ENCODE results near the gene EEIG1.

The EEIG1 gene

DNA sequence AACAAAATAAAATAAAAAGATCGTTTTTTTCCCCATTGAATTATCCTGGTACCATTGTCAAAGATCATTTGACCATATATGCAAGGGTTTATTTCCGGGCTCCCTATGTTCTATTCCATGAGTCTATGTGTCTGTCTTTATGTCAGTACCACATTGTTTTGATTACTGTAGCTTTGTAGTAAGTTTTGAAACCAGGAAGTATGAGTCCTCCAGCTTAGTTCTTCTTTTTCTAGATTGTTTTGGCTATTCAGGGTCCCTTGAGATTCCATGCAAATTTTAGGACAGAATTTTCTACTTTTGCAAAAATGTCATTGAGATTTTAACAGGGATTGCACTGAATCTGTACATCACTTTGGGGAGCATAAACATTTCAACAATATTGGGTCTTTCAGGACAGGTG, 18.7 kb upstream of the EEIG1 start:
- no peak for DNase-seq

DNA sequence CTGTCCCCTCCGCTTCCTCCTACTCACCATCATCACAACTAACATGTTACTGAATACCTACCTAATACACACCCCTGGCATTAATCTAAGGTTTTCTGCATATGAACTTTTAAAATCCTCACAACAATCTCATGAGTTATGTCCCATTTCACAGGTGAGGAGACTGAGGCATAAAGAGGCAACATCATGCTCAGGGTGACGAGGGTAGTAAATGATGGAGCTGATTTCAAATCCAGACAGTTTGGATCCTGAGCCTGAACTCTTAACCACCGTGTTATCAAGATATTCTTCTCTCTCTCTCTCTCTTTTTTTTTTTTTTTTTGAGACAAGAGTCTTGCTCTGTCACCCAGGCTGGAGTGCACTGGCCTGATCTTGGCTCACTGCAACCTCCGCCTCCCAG, 12.9 kb upstream of the EEIG1 start:
- no peak for DNase-seq

DNA sequence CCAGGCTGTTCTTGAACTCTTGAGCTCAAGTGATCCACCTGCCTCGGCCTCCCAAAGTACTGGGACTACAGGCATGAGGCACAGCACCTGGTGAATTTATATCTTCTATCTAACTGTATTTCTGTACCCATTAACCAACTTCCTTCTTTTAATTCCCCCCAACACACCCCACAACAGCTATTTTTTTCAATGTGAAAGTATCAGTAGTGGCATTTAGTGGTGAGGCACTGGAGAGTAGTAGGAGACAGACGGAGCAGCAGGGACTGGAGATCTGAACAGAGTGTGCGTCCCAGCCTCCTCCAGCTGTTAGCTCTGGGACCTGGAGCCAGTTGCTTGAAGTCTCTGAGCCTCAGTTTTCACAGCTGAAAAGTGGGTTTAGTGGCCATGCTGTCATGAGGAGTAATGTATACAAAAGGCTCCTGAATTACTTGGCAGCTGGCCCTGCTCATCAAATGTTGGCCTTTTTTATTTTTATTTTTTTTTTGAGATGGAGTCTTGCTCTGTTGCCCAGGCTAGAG, 11.0 kb upstream of the EEIG1 start:
- DNase-seq: no peak

DNA sequence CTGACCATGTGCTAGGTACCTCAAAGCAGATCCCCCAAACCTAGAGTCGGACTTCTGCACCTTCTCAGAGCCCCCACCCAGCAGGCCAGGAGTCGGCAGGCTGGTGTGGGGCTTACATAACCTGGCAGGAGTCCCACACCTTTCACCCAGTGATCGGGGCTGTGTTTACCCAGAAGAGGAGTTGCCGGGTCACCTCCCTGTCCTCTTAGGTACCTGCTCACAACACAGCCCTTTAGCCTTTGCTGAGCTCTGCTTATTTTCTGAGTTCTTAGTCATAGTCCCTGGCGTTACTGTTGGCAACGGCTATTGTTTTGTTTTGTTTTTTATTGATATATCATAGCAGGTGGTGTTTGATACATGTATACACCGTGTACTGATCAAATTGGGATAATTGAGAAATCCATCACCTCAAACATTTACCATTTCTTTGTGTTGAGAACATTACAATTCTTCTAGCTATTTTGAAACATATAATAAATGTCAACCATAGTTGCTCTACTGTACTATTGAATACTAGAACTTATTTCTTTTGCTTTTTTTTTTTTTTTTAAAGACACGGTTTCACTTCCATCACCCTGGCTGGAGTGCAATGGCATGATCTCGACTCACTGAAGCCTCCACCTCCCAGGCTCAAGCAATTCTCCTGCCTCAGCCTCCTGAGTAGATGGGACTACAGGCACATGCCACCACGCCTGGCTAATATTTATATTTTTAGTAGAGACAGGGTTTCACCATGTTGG, 10.4 kb upstream of the EEIG1 start:
- DNase-seq: no peak

DNA sequence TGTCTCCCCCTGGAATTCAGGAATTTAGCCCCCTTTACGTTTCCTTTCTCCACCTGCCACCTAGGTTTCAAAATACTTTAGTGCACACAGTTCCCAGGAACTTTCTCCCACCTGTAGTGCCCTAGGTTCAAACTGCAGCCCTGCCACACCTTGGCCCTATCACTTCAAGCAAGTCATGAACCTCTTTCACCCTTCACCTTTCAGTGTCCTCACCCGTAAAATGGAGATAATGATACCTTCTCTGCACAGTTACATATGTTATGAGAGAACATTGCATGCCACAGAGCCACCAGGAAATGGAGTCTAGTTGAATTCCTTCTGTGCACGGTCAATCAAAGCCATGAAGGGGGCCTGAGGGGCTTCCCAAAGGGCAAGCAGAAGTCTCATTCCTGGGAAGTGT, 9.8 kb upstream of the EEIG1 start:
- DNase-seq: no peak

DNA sequence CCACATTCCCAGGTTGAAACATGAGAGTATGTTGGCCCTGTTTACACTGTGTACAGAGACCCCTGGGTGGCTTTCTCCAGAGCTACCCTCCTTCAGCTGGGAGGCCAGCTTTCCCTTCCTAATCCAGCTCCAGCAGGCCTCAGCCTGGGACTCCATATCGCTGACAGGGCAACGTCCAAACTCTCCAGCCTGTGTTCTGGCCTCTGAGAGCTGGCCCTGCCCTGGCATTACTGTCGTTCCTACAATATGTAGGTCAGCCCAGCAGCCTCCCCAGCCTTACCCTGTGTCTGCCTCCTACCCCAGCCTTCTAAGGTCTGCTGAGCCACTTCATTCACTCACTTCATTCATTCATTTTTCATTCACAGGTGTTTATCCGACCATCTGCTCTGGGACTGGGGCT, 8.3 kb upstream of the EEIG1 start:
- no peak for DNase-seq

DNA sequence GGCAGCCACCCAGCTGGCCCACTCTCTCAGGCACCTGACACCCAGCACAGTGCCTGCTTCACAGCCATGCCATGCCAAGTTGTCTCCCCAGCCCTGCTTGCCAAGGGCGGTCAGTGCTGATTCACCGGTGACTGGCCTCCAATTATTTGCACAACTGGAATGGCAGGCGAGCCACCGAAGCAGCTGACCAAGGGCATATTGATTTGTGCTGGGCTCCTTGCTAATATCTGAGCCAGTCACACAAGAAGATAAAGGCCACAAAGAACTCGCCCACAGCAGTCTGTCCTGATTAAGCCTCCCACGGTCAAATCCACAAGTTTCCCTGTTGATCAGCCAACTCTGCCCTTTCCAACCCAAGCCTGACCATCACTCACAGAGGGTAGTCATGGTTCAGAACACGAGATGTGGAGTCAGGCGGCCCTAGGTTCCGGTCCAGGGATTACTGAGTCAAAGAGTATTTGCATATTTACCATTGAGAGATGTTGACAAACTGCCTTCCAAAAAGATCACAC, 6.4 kb upstream of the EEIG1 start:
- DNase-seq: no peak

DNA sequence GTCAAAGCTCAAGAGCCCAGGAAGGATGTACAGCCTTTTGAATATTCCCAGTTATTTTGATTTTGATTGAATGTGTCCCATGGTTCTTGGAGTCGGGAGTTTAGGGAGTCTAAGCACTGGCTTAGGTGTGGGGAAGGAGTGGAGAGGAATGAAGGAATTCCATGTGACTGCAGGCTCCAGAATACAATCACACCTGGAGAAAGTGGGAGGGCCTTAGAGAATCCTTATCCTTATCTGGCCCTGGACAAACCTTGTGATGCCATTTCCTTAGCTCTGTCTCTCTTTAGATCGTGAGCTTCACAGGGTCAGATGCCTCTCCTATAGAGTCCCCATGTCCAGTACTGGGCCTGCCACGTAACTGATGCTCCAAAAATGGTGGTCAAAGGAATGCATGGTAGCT, 4.2 kb upstream of the EEIG1 start:
- DNase-seq: no peak

DNA sequence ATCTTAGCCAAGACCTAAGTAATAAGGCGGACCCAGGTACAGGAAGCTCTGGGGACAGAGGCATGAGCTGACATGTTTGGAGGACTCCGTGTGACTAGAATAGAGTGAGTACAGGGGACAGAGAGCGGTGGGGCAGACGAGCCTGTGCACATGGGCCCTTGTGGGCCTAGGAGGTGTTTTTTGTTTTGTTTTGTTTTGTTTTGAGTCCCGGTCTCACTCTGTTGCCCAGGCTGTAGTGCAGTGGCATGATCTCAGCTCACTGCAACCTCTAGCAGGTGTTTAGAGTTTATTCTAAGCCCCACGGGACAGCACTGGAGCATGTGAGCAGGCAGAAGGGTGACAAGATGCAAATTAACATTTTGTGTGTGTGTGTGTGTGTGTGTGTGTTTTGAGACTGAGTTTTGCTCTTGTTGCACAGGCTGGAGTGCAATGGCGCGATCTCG, 3.1 kb upstream of the EEIG1 start:
- peak; percentile 26 for DNase-seq

DNA sequence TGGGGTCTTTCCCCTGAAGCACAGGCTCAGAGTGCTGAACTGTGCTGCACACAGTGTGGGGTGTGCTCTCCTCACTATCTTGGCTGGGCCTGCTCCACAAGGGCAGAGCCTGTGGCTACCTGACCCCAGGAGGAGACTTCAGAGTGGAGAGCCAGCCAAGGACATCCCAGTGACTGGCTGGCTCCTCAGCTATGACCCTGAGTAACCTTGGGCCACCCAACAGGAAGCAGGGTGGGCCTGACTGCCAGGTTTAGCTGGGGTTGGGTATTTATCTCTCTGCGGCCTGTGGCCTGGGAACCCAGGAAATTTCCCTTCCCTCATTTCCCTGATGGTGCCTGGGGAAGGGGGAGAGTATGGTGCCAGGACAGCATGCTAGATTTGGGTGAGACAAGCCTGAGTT, 2.1 kb upstream of the EEIG1 start:
- no peak for DNase-seq

DNA sequence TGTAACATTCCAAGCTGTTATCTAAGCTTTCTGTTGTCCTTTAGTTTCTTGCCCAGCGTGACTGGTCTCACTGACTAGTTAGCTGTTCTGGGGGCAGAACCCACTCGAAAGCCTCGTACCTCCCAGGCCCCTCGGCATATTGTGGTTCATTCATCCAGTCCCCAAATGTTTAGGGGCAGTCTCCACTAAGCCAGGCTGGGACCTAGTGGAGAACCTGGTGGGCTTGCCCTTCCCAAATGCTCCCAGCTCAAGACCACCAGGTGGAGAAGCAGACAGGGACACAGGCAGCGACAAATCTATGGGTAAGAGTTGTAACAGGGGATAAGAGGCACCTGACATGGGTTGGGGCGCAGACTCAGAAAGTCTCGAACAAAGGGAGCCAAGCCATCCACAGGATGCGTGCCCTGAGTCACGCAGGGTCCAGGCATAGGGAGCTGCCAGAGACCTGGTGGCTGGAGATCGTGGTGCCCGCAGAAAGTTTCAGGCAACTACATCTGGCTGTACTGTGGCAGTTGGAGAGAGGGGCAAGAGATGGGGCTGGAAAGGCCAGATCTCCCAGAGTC, 851 bp upstream of the EEIG1 start:
- DNase-seq: peak; percentile 72

DNA sequence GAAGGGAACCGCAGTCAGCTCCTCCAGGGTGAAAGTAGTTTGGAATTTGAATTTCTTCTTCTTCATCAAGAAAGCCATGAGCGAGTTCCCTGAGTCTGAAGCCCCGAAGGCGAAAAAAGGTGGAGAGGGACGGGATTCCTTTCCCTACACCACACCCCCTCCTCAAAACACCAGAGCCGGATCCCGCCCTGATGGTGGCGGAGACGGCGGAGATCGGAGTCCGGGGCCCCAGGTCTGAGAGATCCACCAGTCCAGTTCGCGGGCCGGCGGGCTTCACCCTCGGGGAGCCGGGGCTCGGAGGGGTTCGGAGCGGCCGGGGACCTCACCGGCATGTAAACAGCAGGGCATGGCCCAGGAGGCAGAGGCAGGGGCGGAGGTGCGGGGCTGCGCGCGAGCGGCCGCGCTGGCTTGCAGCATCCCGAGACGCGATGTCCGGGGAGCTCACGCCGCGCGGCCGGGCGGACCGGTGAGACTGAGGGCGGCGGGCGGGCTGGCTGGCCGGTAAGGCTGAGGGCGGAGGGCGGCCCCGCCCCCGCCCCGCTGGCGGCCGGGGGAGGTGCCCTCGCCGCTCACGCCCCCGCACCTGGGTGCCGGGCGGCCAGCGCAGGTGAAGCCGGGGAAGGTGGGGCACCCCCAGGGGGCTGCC, 606 bp downstream of the EEIG1 start:
- DNase-seq: peak; percentile 73

DNA sequence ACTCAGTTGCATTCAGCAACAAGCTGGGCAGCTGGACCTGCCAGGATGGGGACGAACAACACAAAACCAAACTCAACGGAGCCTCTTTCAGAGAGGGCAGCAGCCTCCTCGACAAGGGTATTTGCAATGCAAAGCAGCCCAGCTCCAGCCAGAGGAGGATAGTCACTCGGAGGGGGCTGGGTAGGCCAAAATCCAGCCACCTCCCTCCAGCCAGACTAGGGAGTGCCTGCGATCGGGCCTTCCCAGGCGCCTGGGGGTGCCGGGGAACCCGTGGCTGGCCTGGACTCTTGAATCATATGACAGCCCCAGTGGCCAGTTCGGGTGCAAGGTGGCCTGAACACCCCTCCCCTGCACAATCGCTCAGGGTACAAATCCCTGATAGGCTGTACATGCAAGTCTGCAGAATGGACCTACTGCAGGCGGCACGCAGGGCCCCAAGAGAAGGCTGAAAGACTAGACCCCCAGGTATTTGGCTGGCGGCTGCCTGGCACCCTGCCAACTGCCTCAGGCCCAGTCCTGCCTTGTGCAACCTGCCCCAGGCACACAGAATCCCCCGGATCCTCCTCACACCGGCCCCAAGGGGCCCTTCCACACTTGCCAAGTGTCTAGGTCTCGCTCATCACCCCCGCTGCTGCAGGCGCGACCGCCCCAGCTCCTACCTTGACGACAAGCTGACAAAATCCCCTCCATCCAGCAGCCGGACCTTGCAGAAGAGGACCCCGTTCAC, 1.3 kb downstream of the EEIG1 start:
- DNase-seq: peak; percentile 55

DNA sequence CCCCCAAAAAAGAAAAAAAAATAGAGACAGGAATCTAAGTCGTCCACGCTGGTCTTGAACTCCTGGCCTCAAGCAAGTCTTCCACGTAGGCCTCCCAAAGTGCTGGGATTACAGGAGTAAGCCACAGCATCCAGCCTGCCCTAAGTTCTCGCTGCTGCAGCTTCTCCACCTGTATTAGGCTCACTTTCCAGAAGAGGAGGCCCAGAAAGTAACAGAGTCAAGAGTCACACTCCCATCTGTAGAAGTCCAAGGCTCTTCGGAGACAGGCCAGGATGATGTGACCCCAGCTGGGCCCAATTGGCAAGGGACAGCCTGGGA, 1.8 kb downstream of the EEIG1 start:
- DNase-seq: no peak

DNA sequence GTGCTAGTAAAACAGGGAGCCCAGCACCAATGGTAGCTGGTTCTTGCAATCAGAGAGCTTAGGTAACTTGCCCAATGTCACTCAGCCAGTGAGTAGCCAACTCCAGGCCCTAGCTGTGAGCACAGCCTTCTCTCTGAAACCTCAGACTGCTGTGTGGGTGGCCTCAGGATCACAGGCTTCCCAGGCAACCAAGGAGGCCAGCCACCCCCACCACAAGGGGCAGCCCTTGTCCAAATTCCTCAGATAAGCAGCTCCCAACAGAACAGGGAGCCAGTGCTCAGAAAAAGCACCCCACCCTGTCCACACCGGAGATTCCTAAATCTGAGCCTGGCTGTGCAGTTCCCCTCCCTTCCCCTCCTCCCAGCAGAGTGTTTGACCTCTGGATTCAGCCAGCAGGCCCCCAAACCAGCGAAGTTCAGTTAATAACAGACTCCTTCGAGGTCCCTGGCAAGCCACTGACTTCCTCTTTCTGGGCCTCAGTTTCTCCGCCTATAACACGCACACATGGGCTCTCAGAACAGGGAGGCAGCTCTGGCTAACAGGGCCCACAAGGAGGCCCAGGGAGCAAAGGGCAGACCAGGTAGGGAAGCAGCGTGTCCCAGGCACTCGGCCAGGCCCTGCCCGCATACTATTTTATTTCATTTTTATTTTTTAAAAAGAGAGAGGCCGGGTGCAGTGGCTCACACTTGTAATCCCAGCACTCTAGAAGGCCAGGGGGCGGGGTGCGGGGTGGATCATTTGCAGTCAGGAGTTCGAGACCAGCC, 2.7 kb downstream of the EEIG1 start:
- peak; percentile 45 for DNase-seq

DNA sequence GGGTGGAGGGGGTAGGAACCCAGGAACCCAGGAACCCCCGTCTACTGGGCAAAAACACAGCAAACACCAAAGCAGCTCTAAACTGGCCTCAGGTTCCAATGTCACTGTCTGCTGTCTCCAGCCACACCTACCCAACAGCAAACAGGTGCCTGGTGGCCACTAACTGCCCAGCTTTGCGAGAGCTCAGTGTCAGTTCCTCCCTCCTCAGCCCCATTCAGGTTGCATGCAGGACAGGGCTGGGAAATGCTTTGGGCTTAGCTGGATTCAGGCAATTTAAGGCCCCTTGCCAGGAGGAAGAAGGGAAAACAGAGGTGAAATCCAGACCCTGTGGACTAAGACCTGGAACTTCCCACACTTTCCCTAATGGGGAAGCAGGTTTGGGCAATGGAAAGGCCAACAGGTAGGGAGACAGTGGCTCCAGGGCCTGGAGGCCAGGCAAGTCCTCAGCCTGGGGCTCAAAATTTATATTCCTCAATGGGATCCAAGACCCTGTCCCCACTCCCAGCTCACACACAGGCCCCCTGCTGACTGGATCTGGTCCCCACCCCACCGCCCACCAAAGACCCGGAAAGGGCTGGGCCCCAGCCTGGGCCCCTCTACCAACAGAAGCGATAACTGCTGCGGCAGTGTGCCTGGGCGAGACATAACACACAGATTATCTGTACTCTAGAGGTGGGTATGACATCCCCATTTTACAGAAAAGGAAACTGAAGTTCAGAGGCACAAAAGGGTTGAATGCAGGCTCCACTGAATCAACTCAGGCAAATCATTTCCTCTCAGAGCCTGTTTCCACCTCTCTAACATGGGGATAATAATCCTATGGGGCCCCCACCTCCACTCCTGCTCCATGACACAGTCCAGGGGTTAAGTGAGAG, 3.5 kb downstream of the EEIG1 start:
- DNase-seq: peak; percentile 51

DNA sequence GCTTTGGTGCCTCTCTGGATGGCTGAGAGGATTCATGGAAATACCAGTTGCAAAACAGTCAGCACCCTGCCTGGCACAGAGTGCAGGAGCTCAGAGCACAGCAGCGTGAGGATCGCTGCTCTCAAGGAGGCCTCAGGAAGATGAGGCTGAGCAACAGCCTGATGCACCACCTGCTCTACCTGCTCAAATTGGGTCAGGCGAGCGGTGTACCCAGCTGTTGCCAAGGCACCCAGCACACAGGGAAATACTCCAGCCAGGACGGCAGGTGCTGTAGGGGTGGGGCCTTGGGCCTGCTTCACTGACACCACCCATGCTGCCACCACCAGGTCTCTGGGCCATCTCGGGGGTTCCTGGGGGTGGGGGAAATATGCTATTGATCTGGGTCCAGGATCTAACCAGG, 4.3 kb downstream of the EEIG1 start:
- peak; percentile 68 for DNase-seq

DNA sequence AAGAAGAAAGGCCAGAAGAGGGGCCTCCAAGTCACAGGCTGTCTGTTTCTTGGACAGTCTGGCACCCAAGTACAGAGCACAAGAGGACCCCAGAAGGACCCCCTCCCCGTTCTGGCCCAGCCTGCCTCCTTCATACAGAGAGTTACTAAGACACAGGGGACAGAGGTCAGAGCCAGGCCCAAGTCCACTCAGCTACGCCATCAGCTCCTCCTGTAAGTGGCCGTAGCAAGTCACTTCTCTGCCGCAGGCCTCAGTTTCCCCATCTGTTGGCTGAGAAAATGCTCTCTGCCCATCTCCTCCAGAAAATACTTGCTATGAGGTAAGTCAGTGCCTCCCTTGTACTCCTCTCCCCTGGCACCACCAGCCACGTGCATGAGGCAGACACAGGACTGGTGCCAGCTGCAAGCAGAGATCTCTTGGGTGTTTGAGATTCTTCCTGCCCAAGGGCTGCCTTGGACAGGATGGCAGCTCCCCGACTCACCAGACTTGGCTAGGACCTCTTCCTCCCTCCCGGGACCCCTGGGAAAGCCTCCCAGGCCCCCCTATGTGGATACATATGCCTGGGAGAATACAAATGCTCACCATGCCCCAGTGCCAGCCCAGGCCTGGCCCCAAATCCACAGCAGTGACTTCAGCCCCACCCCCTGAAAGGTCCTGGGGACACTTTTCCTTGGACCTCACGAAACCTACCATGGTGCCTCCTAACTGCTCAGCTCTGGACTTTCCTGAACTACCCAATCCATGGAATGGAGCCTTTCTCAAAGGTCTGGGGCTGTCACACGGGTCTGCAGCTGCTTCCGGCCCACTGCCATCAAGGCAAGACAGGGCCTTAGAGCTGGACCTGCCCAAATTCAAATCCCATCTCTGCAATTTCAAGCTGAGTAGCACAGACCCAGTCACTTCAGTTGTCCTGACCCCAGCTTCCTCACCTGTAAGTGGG, 5.1 kb downstream of the EEIG1 start:
- peak; percentile 44 for DNase-seq

DNA sequence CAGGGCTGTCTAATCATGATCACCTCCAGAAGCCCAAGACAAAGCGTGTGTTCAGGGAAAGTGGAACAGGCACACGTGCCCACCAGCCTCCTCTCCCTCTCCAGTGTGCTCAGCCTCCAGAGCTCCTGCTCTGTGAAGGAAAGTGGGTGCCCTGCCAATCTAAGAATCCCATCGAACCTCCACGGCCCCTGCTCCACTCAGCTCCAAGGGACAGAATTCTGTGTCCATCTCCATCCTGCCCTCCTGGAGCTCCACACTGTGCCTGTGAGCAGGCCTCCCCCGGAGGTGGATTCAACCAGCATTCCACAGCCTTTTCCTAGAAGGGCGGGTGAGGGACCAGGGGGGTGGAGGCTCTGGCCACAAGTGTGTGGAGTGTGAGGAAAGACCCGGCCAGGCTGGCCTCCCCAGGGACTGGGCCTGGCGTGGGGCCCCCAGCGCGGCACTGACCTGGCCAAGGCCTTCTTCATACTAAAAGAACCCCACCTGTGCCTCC, 6.0 kb downstream of the EEIG1 start:
- no peak for DNase-seq

Measured in CD4-positive, alpha-beta T cell treated with Interleukin-6 for 4 hours (primary cell).